Panc1 (cell line): ENCODE data around the gene PLCB4. TPM values are rescaled to one million over a fixed set of nuclear protein-coding genes. Genes with fewer than 3 reads are reported as not detected.

Source experiments
- ATAC-seq: fragments of 200-7000 bp; cut with Tn5 transposase; 2 replicates; pipeline ENCODE4 v1.9.1; 2020; ENCODE audit warnings: mild to moderate bottlenecking, moderate library complexity
- BruUV-seq: library from RNA; stranded (reverse); fragments of 400-500 nt; replicated peaks from 2 replicates; lab custom pipeline; 2021; lab: Mats Ljungman, UMichigan
- CTCF ChIA-PET: fragments of 300-600 bp; sonication (Branson Sonifier 250); formaldehyde crosslinking; loops from one replicate; lab custom pipeline; 2022; ENCODE audit warnings: antibody characterized with exemption; lab: Charles Lee
- POLR2A ChIA-PET: fragments of 300-600 bp; sonication (Branson Sonifier 250); formaldehyde crosslinking; loops from one replicate; lab custom pipeline; 2022; ENCODE audit warnings: antibody characterized with exemption; lab: Charles Lee
- DNase-seq: peaks from one replicate; pipeline ENCODE4 v3.0.0-alpha.2; 2010; ENCODE audit warnings: low read depth, low spot score
- H3K27ac ChIP-seq: 2 replicates; pipeline ENCODE4 v1.5.1; 2011; ENCODE audit warnings: mild to moderate bottlenecking, low read length, inconsistent platforms
- H3K27me3 ChIP-seq: fragments of 200-500 bp; sonication (Bioruptor generic); 2 replicates; pipeline ENCODE4 v1.6.0; 2014; ENCODE audit warnings: low read length, inconsistent platforms; ENCODE audit not compliant: control insufficient read depth, insufficient read depth
- H3K36me3 ChIP-seq: fragments of 200-500 bp; sonication (Bioruptor generic); 2 replicates; pipeline ENCODE4 v1.5.1; 2014; ENCODE audit warnings: inconsistent platforms, mild to moderate bottlenecking, low read length, moderate library complexity; ENCODE audit not compliant: control insufficient read depth, insufficient read depth
- H3K4me1 ChIP-seq: 2 replicates; pipeline ENCODE4 v1.5.1; 2011; ENCODE audit warnings: inconsistent platforms, mild to moderate bottlenecking, low read length, moderate library complexity; ENCODE audit not compliant: control insufficient read depth, insufficient read depth
- H3K4me3 ChIP-seq, 2 experiments: 2 replicates each; pipeline ENCODE4 v1.5.1; 2011 to 2012; ENCODE audit warnings: low read depth in 2 of 2, low read length in 2 of 2, mild to moderate bottlenecking in 2 of 2, inconsistent platforms in 1 of 2, moderate library complexity in 1 of 2
- H3K9me3 ChIP-seq: fragments of 200-500 bp; sonication (Bioruptor generic); 2 replicates; pipeline ENCODE4 v1.5.1; 2014; ENCODE audit warnings: low read depth, mild to moderate bottlenecking, inconsistent platforms, low read length, moderate library complexity; ENCODE audit not compliant: control insufficient read depth, insufficient read depth
- CTCF ChIP-seq: fragments of 450-650 bp; IDR thresholded peaks from 2 replicates; pipeline ENCODE4 v1.5.1; 2017; ENCODE audit warnings: mild to moderate bottlenecking
- POLR2AphosphoS5 ChIP-seq: IDR thresholded peaks from 2 replicates; pipeline ENCODE4 v1.6.1; 2012; ENCODE audit warnings: mild to moderate bottlenecking, low read depth, low read length, moderate library complexity
- REST ChIP-seq, 2 experiments: IDR thresholded peaks; 2 replicates each; pipeline ENCODE4 v1.6.1; 2011 to 2012; ENCODE audit warnings: low read depth in 2 of 2, control low read depth in 1 of 2, low read length in 1 of 2, mild to moderate bottlenecking in 1 of 2, moderate library complexity in 1 of 2; ENCODE audit not compliant: insufficient read depth in 1 of 2
- SIN3A ChIP-seq: IDR thresholded peaks from 2 replicates; pipeline ENCODE4 v1.6.1; 2012; ENCODE audit warnings: low read depth, mild to moderate bottlenecking, low read length, moderate library complexity, borderline replicate concordance; ENCODE audit not compliant: insufficient read depth
- TCF7L2 ChIP-seq: IDR thresholded peaks from 2 replicates; pipeline ENCODE4 v1.6.1; 2011; ENCODE audit warnings: mild to moderate bottlenecking, low read depth, low read length, inconsistent platforms
- in situ Hi-C: cut with HindIII; loops from 2 replicates; pipeline ENCODE4 v1.10.0; 2016; ENCODE audit warnings: low sequenced_read_pairs, low pct_unique_long_range_greater_than_20kb
- intact Hi-C: fragments of 100-400 bp; cut with micrococcal nuclease; formaldehyde crosslinking; loops from one replicate; pipeline ENCODE4 v1.10.0; 2022; ENCODE audit not compliant: unreplicated experiment
- total RNA-seq: library from RNA; stranded (reverse); gene quantifications from one replicate; pipeline ENCODE4 v1.2.1, GENCODE V29; 2021; ENCODE audit not compliant: unreplicated experiment

PLCB4 gene
- total RNA-seq, 1 experiment from 2014 or later: 1.5 TPM

- no peak for TF ChIP-seq CTCF
- no peak for TF ChIP-seq TCF7L2
- TF ChIP-seq POLR2AphosphoS5: no peak
- no peak for TF ChIP-seq SIN3A
- TF ChIP-seq REST (IDR thresholded peaks at IDR 0.05; ENCODE audit: insufficient read depth in 1 of 2, low read depth in 2 of 2, low read length in 1 of 2): no peak
- in situ Hi-C loops: no loop called here
- CTCF ChIA-PET: no interaction called here
- intact Hi-C loops: no loop called here
- no peak for DNase-seq
- Histone ChIP-seq H3K27me3 (no peaks in the 10 kb centered on the region), H3K36me3 (no peaks in the 10 kb centered on the region), H3K27ac (no peak overlapping the region), H3K4me1 (no peaks in the 10 kb centered on the region), H3K9me3 (no peaks in the 10 kb centered on the region), H3K4me3 (no peak overlapping the region)
- POLR2A ChIA-PET: no interaction called here
- no peak for ATAC-seq
- BruUV-seq: no TSS peak
These were observed 48.7 kb downstream of the PLCB4 start for GRCh38 chr20:9117548-9117947.

- intact Hi-C loops (no loop called here), in situ Hi-C loops (no loop called here)
- POLR2A ChIA-PET: no interaction called here
- Histone ChIP-seq H3K4me3 (no peak overlapping the region), H3K36me3 (no peaks in the 10 kb centered on the region), H3K27me3 (no peaks in the 10 kb centered on the region), H3K27ac (no peak overlapping the region), H3K9me3 (no peaks in the 10 kb centered on the region), H3K4me1 (no peaks in the 10 kb centered on the region)
- CTCF ChIA-PET: no interaction called here
- BruUV-seq: no TSS peak
- DNase-seq (no peak), ATAC-seq (no peak)
- TF ChIP-seq REST (IDR thresholded peaks at IDR 0.05; ENCODE audit: insufficient read depth in 1 of 2, low read depth in 2 of 2, low read length in 1 of 2): no peak
- no peak for TF ChIP-seq SIN3A
These were observed 50.9 kb downstream of the PLCB4 start for GRCh38 chr20:9119776-9120175.
